A549 (cell line): ENCODE measurements around the gene SMAP1.
"Not testable (repeated sequence)": the region's sequence is repeated elsewhere in the genome, so short reads cannot be mapped to it uniquely, and the experiment has no call there.

Experiments used
- CHD2 ChIP-seq: fragments of 150-350 bp; IDR thresholded peaks from 2 replicates; pipeline ENCODE4 v1.6.1; 2014; ENCODE audit warnings: low read length; ENCODE audit not compliant: partially characterized antibody
- EP300 ChIP-seq, 2 experiments: fragments of >200 bp; sonication (Bioruptor Twin); formaldehyde crosslinking; IDR thresholded peaks; 2 replicates in 1 of 2; 3 replicates in 1 of 2; pipeline ENCODE4 v1.6.1; 2016 to 2017
- KDM1A ChIP-seq: fragments of 200-600 bp; sonication (generic); IDR thresholded peaks from 2 replicates; pipeline ENCODE4 v1.6.1; 2016; ENCODE audit warnings: low read depth, mild to moderate bottlenecking
- MYC ChIP-seq: IDR thresholded peaks from 2 replicates; pipeline ENCODE4 v1.6.1; 2012; ENCODE audit warnings: mild to moderate bottlenecking, inconsistent platforms, low read length, improper control_type of control experiment, borderline replicate concordance
- POLR2A ChIP-seq: IDR thresholded peaks from 2 replicates; pipeline ENCODE4 v1.6.1; 2012; ENCODE audit warnings: mild to moderate bottlenecking, low read length
- SMC3 ChIP-seq: fragments of >200 bp; sonication (Bioruptor Twin); formaldehyde crosslinking; IDR thresholded peaks from 3 replicates; pipeline ENCODE4 v1.6.1; 2018; ENCODE audit warnings: inconsistent platforms
- SREBF2 ChIP-seq: fragments of 450-650 bp; IDR thresholded peaks from 2 replicates; pipeline ENCODE4 v1.6.1; 2014; ENCODE audit warnings: mild to moderate bottlenecking, moderate library complexity
- TF ChIP-seq, protein P1 (sequence below): fragments of 200-600 bp; sonication (generic); IDR thresholded peaks from 2 replicates; pipeline ENCODE4 v1.6.1; 2016; ENCODE audit warnings: antibody characterized with exemption, mild to moderate bottlenecking, moderate library complexity
- TF ChIP-seq, protein P2 (sequence below): fragments of >200 bp; sonication (Bioruptor Twin); formaldehyde crosslinking; IDR thresholded peaks from 3 replicates; pipeline ENCODE4 v1.5.1; 2016

DNA sequence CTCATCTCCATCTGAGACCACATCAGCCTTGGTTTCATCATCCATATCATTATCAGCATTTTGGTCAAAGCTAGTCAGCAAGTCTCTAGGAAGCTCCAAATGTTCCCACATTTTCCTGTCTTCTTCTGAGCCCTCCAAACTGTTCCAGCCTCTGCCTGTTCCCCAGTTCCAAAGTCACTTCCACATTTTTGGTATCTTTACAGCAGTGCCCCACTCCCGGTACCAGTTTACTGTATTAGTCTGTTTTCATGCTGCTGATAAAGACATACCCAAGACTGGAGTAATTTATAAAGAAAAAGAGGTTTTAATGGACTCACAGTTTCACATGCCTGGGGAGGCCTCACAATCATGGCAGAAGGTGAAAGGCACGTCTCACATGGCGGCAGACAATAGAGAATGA is 74.8 kb downstream of the SMAP1 start:
- TF ChIP-seq POLR2A; CHD2; EP300 (IDR thresholded peaks at IDR 0.05); KDM1A; SMC3; SREBF2; MYC: not testable (repeated sequence)
- TF ChIP-seq, protein P1, sequence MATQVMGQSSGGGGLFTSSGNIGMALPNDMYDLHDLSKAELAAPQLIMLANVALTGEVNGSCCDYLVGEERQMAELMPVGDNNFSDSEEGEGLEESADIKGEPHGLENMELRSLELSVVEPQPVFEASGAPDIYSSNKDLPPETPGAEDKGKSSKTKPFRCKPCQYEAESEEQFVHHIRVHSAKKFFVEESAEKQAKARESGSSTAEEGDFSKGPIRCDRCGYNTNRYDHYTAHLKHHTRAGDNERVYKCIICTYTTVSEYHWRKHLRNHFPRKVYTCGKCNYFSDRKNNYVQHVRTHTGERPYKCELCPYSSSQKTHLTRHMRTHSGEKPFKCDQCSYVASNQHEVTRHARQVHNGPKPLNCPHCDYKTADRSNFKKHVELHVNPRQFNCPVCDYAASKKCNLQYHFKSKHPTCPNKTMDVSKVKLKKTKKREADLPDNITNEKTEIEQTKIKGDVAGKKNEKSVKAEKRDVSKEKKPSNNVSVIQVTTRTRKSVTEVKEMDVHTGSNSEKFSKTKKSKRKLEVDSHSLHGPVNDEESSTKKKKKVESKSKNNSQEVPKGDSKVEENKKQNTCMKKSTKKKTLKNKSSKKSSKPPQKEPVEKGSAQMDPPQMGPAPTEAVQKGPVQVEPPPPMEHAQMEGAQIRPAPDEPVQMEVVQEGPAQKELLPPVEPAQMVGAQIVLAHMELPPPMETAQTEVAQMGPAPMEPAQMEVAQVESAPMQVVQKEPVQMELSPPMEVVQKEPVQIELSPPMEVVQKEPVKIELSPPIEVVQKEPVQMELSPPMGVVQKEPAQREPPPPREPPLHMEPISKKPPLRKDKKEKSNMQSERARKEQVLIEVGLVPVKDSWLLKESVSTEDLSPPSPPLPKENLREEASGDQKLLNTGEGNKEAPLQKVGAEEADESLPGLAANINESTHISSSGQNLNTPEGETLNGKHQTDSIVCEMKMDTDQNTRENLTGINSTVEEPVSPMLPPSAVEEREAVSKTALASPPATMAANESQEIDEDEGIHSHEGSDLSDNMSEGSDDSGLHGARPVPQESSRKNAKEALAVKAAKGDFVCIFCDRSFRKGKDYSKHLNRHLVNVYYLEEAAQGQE = not testable (repeated sequence)
- TF ChIP-seq, protein P2, sequence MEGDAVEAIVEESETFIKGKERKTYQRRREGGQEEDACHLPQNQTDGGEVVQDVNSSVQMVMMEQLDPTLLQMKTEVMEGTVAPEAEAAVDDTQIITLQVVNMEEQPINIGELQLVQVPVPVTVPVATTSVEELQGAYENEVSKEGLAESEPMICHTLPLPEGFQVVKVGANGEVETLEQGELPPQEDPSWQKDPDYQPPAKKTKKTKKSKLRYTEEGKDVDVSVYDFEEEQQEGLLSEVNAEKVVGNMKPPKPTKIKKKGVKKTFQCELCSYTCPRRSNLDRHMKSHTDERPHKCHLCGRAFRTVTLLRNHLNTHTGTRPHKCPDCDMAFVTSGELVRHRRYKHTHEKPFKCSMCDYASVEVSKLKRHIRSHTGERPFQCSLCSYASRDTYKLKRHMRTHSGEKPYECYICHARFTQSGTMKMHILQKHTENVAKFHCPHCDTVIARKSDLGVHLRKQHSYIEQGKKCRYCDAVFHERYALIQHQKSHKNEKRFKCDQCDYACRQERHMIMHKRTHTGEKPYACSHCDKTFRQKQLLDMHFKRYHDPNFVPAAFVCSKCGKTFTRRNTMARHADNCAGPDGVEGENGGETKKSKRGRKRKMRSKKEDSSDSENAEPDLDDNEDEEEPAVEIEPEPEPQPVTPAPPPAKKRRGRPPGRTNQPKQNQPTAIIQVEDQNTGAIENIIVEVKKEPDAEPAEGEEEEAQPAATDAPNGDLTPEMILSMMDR = not testable (repeated sequence)
